GM19043 (cell line): ENCODE data around the gene TACC2.

ENCODE experiments used
- ATAC-seq: cut with Tn5 transposase; IDR thresholded peaks from one replicate; pipeline ENCODE4 v1.9.1; 2021; ENCODE audit warnings: low read depth; ENCODE audit not compliant: unreplicated experiment

The TACC2 gene

DNA sequence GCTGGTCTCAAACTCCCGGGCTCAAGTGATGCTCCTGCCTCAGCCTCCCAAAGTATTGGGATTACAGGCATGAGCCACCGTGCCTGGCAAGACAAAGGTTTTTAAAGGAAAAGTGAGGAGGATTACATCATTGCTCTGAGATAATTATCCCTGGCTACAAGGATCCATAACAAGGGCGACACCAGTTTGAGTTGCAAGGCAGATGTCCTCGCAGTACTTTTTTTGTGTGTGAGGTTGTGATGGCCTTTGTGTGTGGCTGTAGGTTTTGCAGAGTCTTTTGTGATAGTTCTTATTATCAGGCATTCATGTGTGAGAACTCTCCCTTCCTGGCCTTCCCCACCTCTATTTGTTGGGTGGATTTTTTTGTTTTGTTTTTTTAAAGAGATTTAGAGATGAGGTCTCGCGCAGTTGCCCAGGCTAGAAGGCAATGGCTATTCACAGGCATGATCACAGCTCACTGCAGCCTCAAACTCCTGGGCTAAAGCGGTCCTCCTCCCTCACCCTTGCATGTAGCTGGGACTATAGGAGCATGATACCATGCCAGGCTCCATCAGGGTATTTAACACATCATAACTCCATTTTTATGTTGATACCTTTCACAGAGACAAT, 292.2 kb downstream of the TACC2 start:
- no peak for ATAC-seq

DNA sequence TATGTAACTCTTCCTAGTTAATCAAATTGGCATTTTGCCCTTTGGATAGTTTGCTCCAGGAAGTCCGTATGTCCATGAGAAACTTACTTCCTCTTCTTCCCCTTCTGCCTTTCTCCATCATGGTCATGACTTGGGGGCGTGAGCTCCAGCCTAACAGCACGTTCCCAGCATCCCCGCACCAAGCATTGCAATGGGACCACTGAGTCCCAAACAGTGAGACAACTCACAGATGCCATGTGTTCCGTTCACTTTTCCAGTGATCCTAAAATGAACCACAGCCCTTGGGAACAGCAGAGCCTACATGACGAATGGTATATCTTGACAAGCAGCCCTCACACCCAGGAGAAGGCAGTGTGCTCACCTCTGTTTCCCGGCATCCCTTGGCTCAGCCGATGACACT, 292.8 kb downstream of the TACC2 start:
- no peak for ATAC-seq

GRCh38 chr10:122282253-122282671, 293.3 kb downstream of the TACC2 start:
- ATAC-seq = no peak

DNA sequence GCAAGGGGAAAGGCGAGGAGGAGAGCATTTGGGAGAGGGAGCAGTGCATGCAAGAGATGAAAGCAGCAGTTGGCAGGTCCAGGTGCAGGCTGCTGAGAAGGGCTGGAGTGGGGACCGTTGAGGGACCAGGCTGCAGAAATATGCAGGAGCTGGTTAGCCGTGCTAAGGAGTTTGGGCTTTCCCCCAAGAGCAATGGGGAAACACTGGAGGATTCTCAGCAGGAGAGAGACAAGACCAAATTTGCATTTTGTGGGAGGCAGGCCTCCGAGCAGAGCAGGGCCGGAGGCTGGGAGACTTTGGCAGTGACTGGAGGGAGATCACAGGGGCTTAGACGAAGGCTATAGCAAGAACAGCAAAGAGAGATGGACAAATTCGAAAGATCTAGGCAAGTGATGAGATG, 293.9 kb downstream of the TACC2 start:
- no peak for ATAC-seq

GRCh38 chr10:122285506-122286444, 296.8 kb downstream of the TACC2 start:
- no peak for ATAC-seq

DNA sequence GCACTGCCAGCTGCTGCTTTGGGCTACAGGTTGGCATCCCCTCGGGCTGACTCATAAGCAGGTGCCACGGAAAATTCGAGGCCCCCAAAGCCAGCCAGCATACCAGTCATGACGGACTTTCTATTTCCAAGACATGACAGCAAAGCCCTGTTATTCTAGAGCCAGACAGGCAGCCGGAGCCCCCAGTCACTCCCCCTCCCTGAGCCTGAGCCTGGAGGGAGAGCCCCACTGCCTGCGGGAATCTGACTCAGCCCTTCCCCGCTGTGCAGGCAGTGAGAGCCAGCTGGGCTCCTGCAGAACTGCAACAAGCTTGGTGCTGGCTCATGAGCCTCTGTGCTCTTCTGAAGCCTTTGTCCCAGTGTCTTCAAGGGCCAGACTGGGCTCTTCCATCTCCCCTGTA, 297.9 kb downstream of the TACC2 start:
- no peak for ATAC-seq

GRCh38 chr10:122287570-122287969, 298.6 kb downstream of the TACC2 start:
- no peak for ATAC-seq

GRCh38 chr10:122288262-122288661, 299.3 kb downstream of the TACC2 start:
- no peak for ATAC-seq

DNA sequence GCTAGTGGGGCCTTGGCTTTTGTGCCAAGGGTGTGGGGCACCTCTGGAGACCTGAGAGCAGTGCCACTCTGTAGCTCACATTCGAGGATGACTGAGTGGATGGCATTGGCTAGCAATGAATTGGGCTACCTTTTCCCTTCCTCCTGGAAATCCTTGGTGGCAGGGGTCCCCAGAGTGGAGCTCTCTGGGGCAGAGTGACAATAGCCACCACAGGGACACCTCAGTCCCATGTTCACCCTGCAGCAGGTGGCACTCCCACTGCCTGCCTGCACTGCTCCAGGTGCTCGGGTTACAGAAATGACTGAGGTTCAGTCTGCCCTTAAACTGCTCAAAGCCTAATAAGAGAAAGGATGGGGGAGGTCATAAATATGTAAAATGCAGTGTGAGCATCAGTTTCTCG, 300.0 kb downstream of the TACC2 start:
- no peak for ATAC-seq

GRCh38 chr10:122290334-122290733, 301.4 kb downstream of the TACC2 start:
- ATAC-seq = no peak

GRCh38 chr10:122290833-122291532, 302.0 kb downstream of the TACC2 start:
- ATAC-seq = no peak

DNA sequence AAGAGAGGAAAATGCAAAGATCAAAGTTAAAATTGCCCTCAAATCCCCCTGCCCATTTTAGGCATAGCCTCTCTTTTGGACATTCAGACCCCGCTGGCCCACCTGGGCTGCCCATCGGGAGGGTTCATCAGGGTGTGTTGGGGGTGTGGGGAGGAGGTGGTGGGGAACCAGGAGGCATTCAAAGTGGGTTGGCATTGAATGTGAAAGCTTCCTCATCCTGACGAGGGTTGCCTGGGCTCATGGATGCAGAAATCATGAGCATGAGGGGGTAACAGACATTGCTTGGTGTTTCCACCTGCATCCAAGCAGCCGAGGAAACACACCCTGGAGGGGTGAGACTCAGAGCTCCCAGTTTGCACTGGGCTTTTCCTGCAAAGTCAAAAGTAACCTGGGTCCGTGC, 302.8 kb downstream of the TACC2 start:
- no peak for ATAC-seq

DNA sequence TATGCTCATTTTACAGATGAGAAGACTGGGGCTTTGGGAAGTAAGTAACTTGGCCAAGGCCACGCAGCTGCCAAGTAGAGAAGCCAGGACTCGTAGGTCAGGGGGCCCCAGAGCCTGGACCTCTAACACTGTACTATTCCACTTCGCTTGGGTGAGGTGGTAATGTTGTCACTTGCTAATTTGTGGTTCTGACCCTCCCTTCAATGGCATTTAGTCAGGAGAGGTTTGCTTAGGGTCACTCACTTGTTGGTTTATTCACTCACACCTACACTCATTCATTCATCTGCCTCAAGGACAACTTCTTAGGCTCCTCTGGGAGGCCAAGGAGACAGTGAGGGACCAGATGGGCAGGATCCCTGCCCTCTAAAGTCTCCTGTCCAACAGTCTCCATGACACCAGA, 303.4 kb downstream of the TACC2 start:
- ATAC-seq = no peak

- ATAC-seq = no peak
These were observed 304.4 kb downstream of the TACC2 start for GRCh38 chr10:122293156-122293960.

DNA sequence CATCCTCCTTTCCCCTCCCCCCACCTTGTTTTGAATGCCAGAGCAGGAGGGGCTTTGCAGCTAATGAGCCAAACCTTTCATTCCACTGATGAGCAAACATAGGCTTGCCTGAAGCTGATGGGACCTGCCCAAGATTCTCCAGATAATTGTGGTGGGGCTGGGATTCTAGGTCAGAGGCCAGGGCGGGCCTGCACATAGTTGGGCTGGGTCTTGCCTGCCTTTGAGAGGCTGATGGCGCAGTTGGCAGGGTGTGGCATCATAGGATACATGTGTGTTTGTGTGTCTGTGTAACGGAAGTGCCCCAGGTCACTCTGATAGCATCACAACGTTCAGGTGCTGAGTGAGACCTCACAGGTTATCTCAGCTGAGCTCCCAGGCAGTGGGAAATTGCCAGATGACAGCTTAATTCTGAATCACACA, 305.0 kb downstream of the TACC2 start:
- no peak for ATAC-seq

GRCh38 chr10:122294511-122295450, 305.8 kb downstream of the TACC2 start:
- no peak for ATAC-seq

GRCh38 chr10:122295451-122295809, 306.5 kb downstream of the TACC2 start:
- no peak for ATAC-seq

DNA sequence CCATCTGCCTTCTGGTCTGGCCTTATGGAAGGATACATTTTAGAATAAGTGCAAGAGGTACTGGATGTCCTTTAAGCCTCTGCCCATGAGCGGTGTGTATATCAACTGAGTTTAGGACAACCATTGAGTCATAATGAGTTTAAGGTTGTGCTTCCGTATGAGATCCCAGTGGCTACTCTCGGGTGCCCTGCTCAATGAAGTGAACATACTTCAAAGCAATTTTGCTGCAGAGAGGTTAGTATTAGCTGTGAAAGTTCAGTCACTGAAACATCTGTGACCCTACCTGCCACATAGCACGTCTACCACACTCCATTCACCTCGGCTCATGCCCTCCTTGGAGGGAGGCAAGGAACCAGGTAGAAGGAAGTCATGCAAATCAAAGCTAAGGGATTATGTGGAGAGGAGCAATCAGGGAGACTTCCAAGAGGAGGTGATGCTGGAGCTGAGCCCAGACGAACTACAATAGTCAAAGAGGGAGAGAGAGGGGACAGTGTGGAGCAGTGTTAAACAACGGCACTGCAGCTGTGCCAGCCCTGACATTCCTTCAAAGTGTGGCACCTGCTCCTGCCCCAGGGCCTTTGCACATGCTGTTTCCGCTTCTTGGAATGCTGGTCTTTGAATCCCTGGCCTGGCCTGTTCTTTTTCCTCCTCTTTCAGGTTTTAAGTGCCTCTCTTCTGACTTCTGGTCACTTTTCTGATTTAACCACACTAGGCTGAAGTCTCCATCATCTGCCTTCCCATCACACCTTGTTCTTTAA, 307.6 kb downstream of the TACC2 start:
- no peak for ATAC-seq

GRCh38 chr10:122297583-122297982, 308.6 kb downstream of the TACC2 start:
- no peak for ATAC-seq
